CD14-positive monocyte (primary cell): ENCODE results near the gene DGKE. TPM values are rescaled to one million over a fixed set of nuclear protein-coding genes. Genes with fewer than 3 reads are reported as not detected.

Experiments
- DNase-seq, 3 donors: peaks; one replicate each; pipeline ENCODE4 v3.0.0-alpha.2; 2011 to 2022
- H2AFZ ChIP-seq: 2 replicates; pipeline ENCODE4 v1.6.0; 2012; ENCODE audit warnings: mild to moderate bottlenecking, low read depth, low read length, inconsistent platforms; ENCODE audit not compliant: insufficient read depth, poor library complexity, severe bottlenecking
- H3K27ac ChIP-seq, 2 donors: 1 replicate in 1 of 2; 2 replicates in 1 of 2; pipeline ENCODE4 v1.5.1; 2012 to 2013; ENCODE audit warnings: low read length in 2 of 2, control low read depth in 1 of 2, inconsistent platforms in 1 of 2, low read depth in 1 of 2, mild to moderate bottlenecking in 1 of 2
- H3K27me3 ChIP-seq, 2 donors: one replicate each; pipeline versions ENCODE4 v1.6.0 to v1.6.1; 2011 to 2013; ENCODE audit warnings: low read length in 2 of 2; ENCODE audit not compliant: control insufficient read depth in 2 of 2, insufficient read depth in 2 of 2
- H3K36me3 ChIP-seq, 2 donors: replicated peaks in 1 of 2; 1 replicate in 1 of 2; 2 replicates in 1 of 2; pipeline versions ENCODE4 v1.5.1 to v1.6.1; 2012 to 2013; ENCODE audit warnings: low read length in 2 of 2, control low read depth in 1 of 2, inconsistent platforms in 1 of 2, mild to moderate bottlenecking in 1 of 2; ENCODE audit not compliant: insufficient read depth in 2 of 2, control insufficient read depth in 1 of 2
- H3K4me1 ChIP-seq, 2 donors: 1 replicate in 1 of 2; 2 replicates in 1 of 2; pipeline versions ENCODE4 v1.5.1 to v1.6.1; 2012 to 2013; ENCODE audit warnings: low read length in 2 of 2, control low read depth in 1 of 2, inconsistent platforms in 1 of 2, mild to moderate bottlenecking in 1 of 2, moderate library complexity in 1 of 2; ENCODE audit not compliant: insufficient read depth in 2 of 2, control insufficient read depth in 1 of 2
- H3K4me2 ChIP-seq: replicated peaks from 2 replicates; pipeline ENCODE3; 2012; ENCODE audit warnings: low read length, moderate library complexity, mild to moderate bottlenecking; ENCODE audit not compliant: poor library complexity, severe bottlenecking; ENCODE audit errors: extremely low read depth
- H3K4me3 ChIP-seq, 3 experiments: fragments of 200-600 bp in 1 of 3; sonication (generic) in 1 of 3; replicated peaks in 1 of 3; 1 replicate in 2 of 3; 2 replicates in 1 of 3; pipeline ENCODE4 v1.5.1; 2011 to 2013; ENCODE audit warnings: low read length in 3 of 3, mild to moderate bottlenecking in 3 of 3, control low read depth in 2 of 3, low read depth in 2 of 3, inconsistent platforms in 1 of 3, moderate library complexity in 1 of 3
- H3K79me2 ChIP-seq: 2 replicates; pipeline ENCODE4 v1.6.0; 2012; ENCODE audit warnings: mild to moderate bottlenecking, control low read depth, inconsistent platforms, low read length, moderate library complexity; ENCODE audit not compliant: insufficient read depth
- H3K9ac ChIP-seq: 2 replicates; pipeline ENCODE4 v1.6.0; 2017; ENCODE audit warnings: low read length, mild to moderate bottlenecking; ENCODE audit not compliant: insufficient read depth, poor library complexity, severe bottlenecking
- H3K9me3 ChIP-seq, 2 donors: replicated peaks in 1 of 2; 1 replicate in 1 of 2; 2 replicates in 1 of 2; pipeline versions ENCODE4 v1.5.1 to v1.6.1; 2012 to 2013; ENCODE audit warnings: low read length in 2 of 2, control low read depth in 1 of 2; ENCODE audit not compliant: control insufficient read depth in 1 of 2, insufficient read depth in 1 of 2
- H4K20me1 ChIP-seq: 2 replicates; pipeline ENCODE4 v1.6.0; 2012; ENCODE audit warnings: mild to moderate bottlenecking, low read length, control low read depth, moderate library complexity; ENCODE audit not compliant: insufficient read depth
- H3K27ac Mint-ChIP-seq, 7 donors: one replicate each; pipeline ENCODE4 v1.8.0; 2020; ENCODE audit warnings: mild to moderate bottlenecking in 7 of 7, mixed read lengths in 7 of 7, moderate library complexity in 6 of 7, inconsistent platforms in 2 of 7
- H3K27me3 Mint-ChIP-seq, 3 donors: one replicate each; pipeline ENCODE4 v1.8.0; 2021 to 2022; ENCODE audit warnings: low read depth in 3 of 3, mild to moderate bottlenecking in 3 of 3, mixed read lengths in 3 of 3, moderate library complexity in 3 of 3, inconsistent platforms in 1 of 3
- H3K36me3 Mint-ChIP-seq, 2 donors: one replicate each; pipeline ENCODE4 v1.8.0; 2020; ENCODE audit warnings: mixed read lengths in 2 of 2, inconsistent platforms in 1 of 2, mild to moderate bottlenecking in 1 of 2
- H3K4me1 Mint-ChIP-seq: one replicate; pipeline ENCODE4 v1.8.0; 2020; ENCODE audit warnings: mild to moderate bottlenecking, mixed read lengths
- H3K4me3 Mint-ChIP-seq, 2 donors: one replicate each; pipeline ENCODE4 v1.8.0; 2020; ENCODE audit warnings: mild to moderate bottlenecking in 2 of 2, mixed read lengths in 2 of 2, moderate library complexity in 1 of 2
- H3K9me3 Mint-ChIP-seq, 7 donors: one replicate each; pipeline ENCODE4 v1.8.0; 2020 to 2022; ENCODE audit warnings: mixed read lengths in 7 of 7, mild to moderate bottlenecking in 6 of 7, moderate library complexity in 6 of 7, inconsistent platforms in 2 of 7
- CTCF ChIP-seq: fragments of 200-600 bp; IDR thresholded peaks from one replicate; pipeline ENCODE4 v1.8.0; 2022; ENCODE audit warnings: antibody characterized with exemption, mild to moderate bottlenecking
- WGBS: methylation state at CpG from one replicate; pipeline ENCODE4 v1.1.5; 2013; ENCODE audit warnings: missing lambda C conversion rate; ENCODE audit not compliant: insufficient coverage; 5-methylcytosine and 5-hydroxymethylcytosine counted together
- intact Hi-C, 2 donors: fragments of 100-400 bp; cut with micrococcal nuclease; formaldehyde crosslinking; loops; one replicate each; pipeline versions ENCODE4 v1.15.0 to v1.15.1; 2023
- polyA plus RNA-seq, 3 donors: library from polyadenylated mRNA; depleted of rRNA in 1 of 3; unstranded in 2 of 3; stranded (reverse) in 1 of 3; fragments of 300-500 nt in 2 of 3; fragments of >200 nt in 1 of 3; fragmentation: Illumina TruSeq in 2 of 3; gene quantifications; 1 replicate in 2 of 3; 2 replicates in 1 of 3; pipeline ENCODE4 v1.2.3, GENCODE V29; 2012 to 2021

DGKE gene
- polyA plus RNA-seq, 3 donors = 1.1 to 3.0 (median 1.5) TPM

- H4K20me1 ChIP-seq = no peaks in the 10 kb centered on the region
- Mint-ChIP-seq H3K27me3 (peaks cover 0 to 2% (median 0%) of the 10 kb centered on the region in 3 donors), H3K27ac (no peak overlapping the region), H3K36me3 (peaks cover 23 to 34% of the 10 kb centered on the region in 2 donors), H3K9me3 (no peaks in the 10 kb centered on the region), H3K4me3 (no peak overlapping the region), H3K4me1 (no peaks in the 10 kb centered on the region)
- no peaks in the 10 kb centered on the region for H3K79me2 ChIP-seq
- no peak for TF ChIP-seq CTCF
- H3K27me3 ChIP-seq = no peaks in the 10 kb centered on the region
- H3K4me1 ChIP-seq = no peaks in the 10 kb centered on the region
- no peak overlapping the region for H3K4me2 ChIP-seq
- H3K9ac ChIP-seq = no peak overlapping the region
- no peak for DNase-seq
- no peak overlapping the region for H3K27ac ChIP-seq
- no CpG with 5 or more reads among the region's 4 CpGs for WGBS
- H3K4me3 ChIP-seq = no peak overlapping the region
- H2AFZ ChIP-seq = no peak overlapping the region
- no peaks in the 10 kb centered on the region for H3K9me3 ChIP-seq
- peaks cover 14 to 15% of the 10 kb centered on the region in 2 donors for H3K36me3 ChIP-seq
- intact Hi-C loops = no loop called here
These were observed 13.2 kb downstream of the DGKE start for GRCh38 chr17:56847106-56847505.

- Histone ChIP-seq H3K9ac (no peak overlapping the region), H3K9me3 (no peaks in the 10 kb centered on the region), H3K27me3 (no peaks in the 10 kb centered on the region), H3K27ac (no peak overlapping the region), H3K4me3 (no peak overlapping the region), H2AFZ (no peak overlapping the region), H3K4me2 (no peak overlapping the region), H3K36me3 (peaks cover 14 to 15% of the 10 kb centered on the region in 2 donors), H3K4me1 (peaks cover 0 to 9% of the 10 kb centered on the region in 2 donors), H3K79me2 (no peaks in the 10 kb centered on the region), H4K20me1 (no peaks in the 10 kb centered on the region)
- Mint-ChIP-seq H3K9me3 (no peaks in the 10 kb centered on the region), H3K4me3 (no peak overlapping the region), H3K27me3 (peaks cover 0 to 4% (median 0%) of the 10 kb centered on the region in 3 donors), H3K27ac (no peak overlapping the region), H3K4me1 (peaks cover 4% of the 10 kb centered on the region), H3K36me3 (peaks cover 27 to 36% of the 10 kb centered on the region in 2 donors)
- no peak for TF ChIP-seq CTCF
- no peak for DNase-seq
- intact Hi-C loops = no loop called here
- 67% methylated on average over 1 of the region's 3 CpGs for WGBS
These were observed 15.2 kb downstream of the DGKE start for GRCh38 chr17:56849131-56849530.
